Esophagus muscularis mucosa (tissue), 4 donors: ENCODE results near the gene KRT71. TPM values are rescaled to one million over a fixed set of nuclear protein-coding genes. Genes with fewer than 3 reads are reported as not detected.

Experiments
- DNase-seq: peaks from one replicate; pipeline ENCODE4 v3.0.0-alpha.2; 2017; ENCODE audit errors: extremely low spot score
- H3K27ac ChIP-seq, 4 donors: fragments of 200-600 bp; sonication (generic); replicated peaks in 1 of 4; 1 replicate in 3 of 4; 2 replicates in 1 of 4; pipeline ENCODE4 v1.5.1; 2016 to 2019; ENCODE audit warnings: mild to moderate bottlenecking in 1 of 4
- H3K27me3 ChIP-seq, 4 donors: fragments of 200-600 bp; sonication (generic); one replicate each; pipeline versions ENCODE4 v1.5.1 to v1.6.0; 2016 to 2019
- H3K36me3 ChIP-seq, 4 donors: fragments of 200-600 bp; sonication (generic); one replicate each; pipeline ENCODE4 v1.5.1; 2016 to 2019
- H3K4me1 ChIP-seq, 4 donors: fragments of 200-600 bp; sonication (generic); one replicate each; pipeline ENCODE4 v1.5.1; 2016 to 2019
- H3K4me3 ChIP-seq, 4 donors: fragments of 200-600 bp; sonication (generic); 1 replicate in 2 of 4; 2 replicates in 2 of 4; pipeline ENCODE4 v1.5.1; 2016 to 2019; ENCODE audit warnings: mild to moderate bottlenecking in 4 of 4, moderate library complexity in 1 of 4
- H3K9me3 ChIP-seq, 4 donors: fragments of 200-600 bp; sonication (generic); 1 replicate in 3 of 4; 2 replicates in 1 of 4; pipeline ENCODE4 v1.5.1; 2016 to 2019
- CTCF ChIP-seq, 3 experiments: fragments of 200-600 bp in 2 of 3; fragments of 450-650 bp in 1 of 3; sonication (generic) in 2 of 3; IDR thresholded peaks; one replicate each; pipeline ENCODE4 v1.5.1; 2017 to 2019; ENCODE audit warnings: antibody characterized with exemption in 3 of 3, mild to moderate bottlenecking in 2 of 3, moderate library complexity in 1 of 3
- EP300 ChIP-seq: sonication (generic); formaldehyde crosslinking; IDR thresholded peaks from one replicate; pipeline ENCODE4 v1.6.1; 2017; ENCODE audit warnings: antibody characterized with exemption
- POLR2A ChIP-seq: fragments of 450-650 bp; IDR thresholded peaks from one replicate; pipeline ENCODE4 v1.6.1; 2017; ENCODE audit warnings: antibody characterized with exemption, moderate library complexity, mild to moderate bottlenecking, low read depth
- POLR2AphosphoS5 ChIP-seq, 2 donors: sonication (generic); formaldehyde crosslinking; IDR thresholded peaks; one replicate each; pipeline ENCODE4 v1.6.1; 2017; ENCODE audit warnings: antibody characterized with exemption in 2 of 2
- WGBS: methylation state at CpG from one replicate; pipeline ENCODE4 v1.1.5; 2018; 5-methylcytosine and 5-hydroxymethylcytosine counted together
- intact Hi-C: fragments of 100-400 bp; cut with DNase I; formaldehyde crosslinking; loops from one replicate; pipeline ENCODE4 v1.15.1; 2023
- total RNA-seq, 4 donors: library from RNA; depleted of rRNA; stranded (reverse); fragments of >200 nt; gene quantifications; one replicate each; pipeline versions ENCODE4 v1.1.0 to v1.2.1, GENCODE V29; 2016

Gene KRT71
- total RNA-seq, 4 donors from 2014 or later = not detected

GRCh38 chr12:52539083-52539820 is 13.7 kb downstream of the KRT71 start:
- TF ChIP-seq POLR2A = no peak
- TF ChIP-seq POLR2AphosphoS5 (IDR thresholded peaks at IDR 0.05) = no peak
- TF ChIP-seq CTCF (IDR thresholded peaks at IDR 0.05) = no peak
- no peak for TF ChIP-seq EP300
- H3K4me1 ChIP-seq = peaks cover 0 to 10% (median 5%) of the 10 kb centered on the region in 4 donors
- no peaks in the 10 kb centered on the region for H3K9me3 ChIP-seq
- H3K27ac ChIP-seq = no peak overlapping the region
- intact Hi-C loops = no loop called here
- WGBS = 59% methylated on average over 5 of the region's 5 CpGs
- no peak for DNase-seq
- H3K4me3 ChIP-seq = no peak overlapping the region
- no peaks in the 10 kb centered on the region for H3K27me3 ChIP-seq
- H3K36me3 ChIP-seq = no peaks in the 10 kb centered on the region

DNA sequence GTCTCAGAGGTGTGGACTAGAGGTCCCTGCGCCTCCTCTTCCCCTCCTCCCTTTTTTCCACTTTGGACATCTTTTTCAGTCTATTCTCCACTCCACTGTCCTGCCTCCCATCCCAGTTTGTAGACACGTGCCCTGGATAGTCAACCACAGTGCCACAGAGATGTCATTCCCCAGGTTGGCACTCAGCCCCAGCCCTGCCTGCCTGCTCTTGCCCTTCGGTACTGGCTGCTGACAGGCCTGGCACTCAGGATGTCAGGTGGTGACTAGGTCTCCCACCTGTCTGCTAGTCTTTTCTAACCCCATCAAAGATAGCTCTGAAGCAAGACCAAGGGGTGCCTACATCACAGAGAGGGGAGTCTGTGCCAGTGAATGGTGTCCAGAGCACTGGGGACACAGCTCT is 15.8 kb downstream of the KRT71 start:
- DNase-seq = no peak
- Histone ChIP-seq H3K9me3 (no peaks in the 10 kb centered on the region), H3K36me3 (no peaks in the 10 kb centered on the region), H3K4me3 (no peak overlapping the region), H3K27me3 (no peaks in the 10 kb centered on the region), H3K4me1 (peaks cover 0 to 10% (median 5%) of the 10 kb centered on the region in 4 donors), H3K27ac (no peak overlapping the region)
- intact Hi-C loops = no loop called here
- WGBS = 85% methylated on average over 3 of the region's 3 CpGs
- TF ChIP-seq EP300 (no peak), POLR2AphosphoS5 (IDR thresholded peaks at IDR 0.05) (no peak), CTCF (IDR thresholded peaks at IDR 0.05) (no peak), POLR2A (no peak)

GRCh38 chr12:52535574-52535973 is 17.4 kb downstream of the KRT71 start:
- peaks cover 0 to 10% (median 5%) of the 10 kb centered on the region in 4 donors for H3K4me1 ChIP-seq
- no peak for TF ChIP-seq POLR2A
- TF ChIP-seq POLR2AphosphoS5 (IDR thresholded peaks at IDR 0.05) = no peak
- TF ChIP-seq CTCF (IDR thresholded peaks at IDR 0.05) = no peak
- no peak for TF ChIP-seq EP300
- no peaks in the 10 kb centered on the region for H3K9me3 ChIP-seq
- H3K27ac ChIP-seq = no peak overlapping the region
- DNase-seq = no peak
- H3K27me3 ChIP-seq = no peaks in the 10 kb centered on the region
- intact Hi-C loops = no loop called here
- no peak overlapping the region for H3K4me3 ChIP-seq
- 75% methylated on average over 1 of the region's 1 CpG for WGBS
- H3K36me3 ChIP-seq = no peaks in the 10 kb centered on the region

- H3K36me3 ChIP-seq = no peaks in the 10 kb centered on the region
- intact Hi-C loops = no loop called here
- no peak overlapping the region for H3K27ac ChIP-seq
- no peaks in the 10 kb centered on the region for H3K27me3 ChIP-seq
- peaks cover 0 to 7% (median 3%) of the 10 kb centered on the region in 4 donors for H3K4me1 ChIP-seq
- no peaks in the 10 kb centered on the region for H3K9me3 ChIP-seq
- 95% methylated on average over 5 of the region's 5 CpGs for WGBS
- TF ChIP-seq EP300 = no peak
- TF ChIP-seq POLR2AphosphoS5 (IDR thresholded peaks at IDR 0.05) = no peak
- no peak for TF ChIP-seq CTCF (IDR thresholded peaks at IDR 0.05)
- TF ChIP-seq POLR2A = no peak
- DNase-seq = no peak
- H3K4me3 ChIP-seq = no peak overlapping the region
These were observed 18.5 kb downstream of the KRT71 start for GRCh38 chr12:52534482-52534881.
